ENCODE measurements around the gene EML5. TPM values are rescaled to one million over a fixed set of nuclear protein-coding genes. Genes with fewer than 3 reads are reported as not detected.

The EML5 gene
- total and polyA plus RNA-seq, 2 donors (not counting 3 experiments of a cell fraction or from before 2014, with no cell fraction given): not detected

GRCh38 chr14:88628462-88628861, 164.3 kb downstream of the EML5 start:
- Histone ChIP-seq H4K20me1 (replicated peaks; ENCODE audit: control insufficient read depth, extremely low read depth, insufficient read depth, low read length) (no peaks in the 10 kb centered on the region), H3K9me3 (replicated peaks; ENCODE audit: control insufficient read depth, insufficient read depth, low read length) (no peaks in the 10 kb centered on the region), H3K9ac (replicated peaks; ENCODE audit: extremely low read depth, insufficient read depth, low read length) (no peak overlapping the region), H3K27me3 (ENCODE audit: control insufficient read depth in 2 of 2, insufficient read depth in 2 of 2, low read length in 2 of 2) (no peaks in the 10 kb centered on the region), H3K4me2 (ENCODE audit: insufficient read depth, low read length) (no peak overlapping the region), H3K36me3 (ENCODE audit: control insufficient read depth in 2 of 2, extremely low read depth in 1 of 2, insufficient read depth in 2 of 2, low read length in 2 of 2) (no peaks in the 10 kb centered on the region), H3K27ac (ENCODE audit: insufficient read depth, low read depth, low read length) (no peak overlapping the region), H3K4me1 (ENCODE audit: control insufficient read depth, extremely low read depth, insufficient read depth, low read length) (no peaks in the 10 kb centered on the region), H2AFZ (ENCODE audit: low read depth, low read length) (no peak overlapping the region), H3K9me1 (replicated peaks; ENCODE audit: control insufficient read depth, extremely low read depth, insufficient read depth, low read length) (no peaks in the 10 kb centered on the region), H3K79me2 (ENCODE audit: control insufficient read depth, insufficient read depth, low read length) (no peaks in the 10 kb centered on the region), H3K4me3 (replicated peaks in 1 of 3; ENCODE audit: insufficient read depth in 1 of 3, low read depth in 1 of 3, low read length in 3 of 3) (no peak overlapping the region)
- TF ChIP-seq JUN (IDR thresholded peaks at IDR 0.05; ENCODE audit: borderline replicate concordance, insufficient read depth, insufficient read length, low read depth) (no peak), POLR2A (IDR thresholded peaks at IDR 0.05; ENCODE audit: low read depth, low read length) (no peak), POLR2AphosphoS5 (IDR thresholded peaks at IDR 0.05; ENCODE audit: insufficient read depth, low read depth, low read length) (no peak), MYC (IDR thresholded peaks at IDR 0.05; ENCODE audit: low read depth, low read length) (no peak), GATA2 (IDR thresholded peaks at IDR 0.05; ENCODE audit: insufficient read depth, insufficient read length, low read depth, low read length) (no peak), MAX (IDR thresholded peaks at IDR 0.05; ENCODE audit: insufficient read depth, insufficient read length) (no peak)
- DNase-seq (ENCODE audit: low read depth, low spot score): no peak
- dilution Hi-C loops (cut with MboI; ENCODE audit: extremely low pct_ligation_motif_present, low sequenced_read_pairs) (no loop called here), intact Hi-C loops (cut with micrococcal nuclease) (loop anchor here (10.0 kb wide), 1 partner anchor 234 kb away; no protein-coding TSS in a partner anchor)
- CTCF ChIA-PET: interaction anchor here (1.1 to 1.8 kb wide), 4 partner anchors 12 to 17 kb away, joined by 3 to 10 read pairs (median 4); no protein-coding TSS in a partner anchor
- no TSS peak for BruUV-seq (replicated peaks)
- POLR2A ChIA-PET: no interaction called here
- FAIRE-seq: no peak

- dilution Hi-C loops (cut with MboI; ENCODE audit: extremely low pct_ligation_motif_present, low sequenced_read_pairs): no loop called here
- FAIRE-seq: no peak
- POLR2A ChIA-PET: no interaction called here
Observed at GRCh38 chr14:88628033-88628432, 164.7 kb downstream of the EML5 start.

More at GRCh38 chr14:88628033-88628432, 164.7 kb downstream of the EML5 start:
- no peaks in the 10 kb centered on the region for H3K4me1 ChIP-seq (ENCODE audit: control insufficient read depth, extremely low read depth, insufficient read depth, low read length)
- no TSS peak for BruUV-seq (replicated peaks)
- no peak for DNase-seq (ENCODE audit: low read depth, low spot score)
- H3K9ac ChIP-seq (replicated peaks; ENCODE audit: extremely low read depth, insufficient read depth, low read length): no peak overlapping the region
- no peaks in the 10 kb centered on the region for H3K9me1 ChIP-seq (replicated peaks; ENCODE audit: control insufficient read depth, extremely low read depth, insufficient read depth, low read length)
- no peak overlapping the region for H2AFZ ChIP-seq (ENCODE audit: low read depth, low read length)
- no peak overlapping the region for H3K4me2 ChIP-seq (ENCODE audit: insufficient read depth, low read length)
- no peaks in the 10 kb centered on the region for H4K20me1 ChIP-seq (replicated peaks; ENCODE audit: control insufficient read depth, extremely low read depth, insufficient read depth, low read length)
- no peak for TF ChIP-seq JUN (IDR thresholded peaks at IDR 0.05; ENCODE audit: borderline replicate concordance, insufficient read depth, insufficient read length, low read depth)
- TF ChIP-seq POLR2A (IDR thresholded peaks at IDR 0.05; ENCODE audit: low read depth, low read length): no peak
- TF ChIP-seq CTCF (IDR thresholded peaks at IDR 0.05; ENCODE audit: extremely low read depth in 1 of 2, insufficient read depth in 1 of 2, low read depth in 1 of 2, low read length in 2 of 2): no peak
- TF ChIP-seq POLR2AphosphoS5 (IDR thresholded peaks at IDR 0.05; ENCODE audit: insufficient read depth, low read depth, low read length): no peak
- TF ChIP-seq MAX (IDR thresholded peaks at IDR 0.05; ENCODE audit: insufficient read depth, insufficient read length): no peak
- TF ChIP-seq GATA2 (IDR thresholded peaks at IDR 0.05; ENCODE audit: insufficient read depth, insufficient read length, low read depth, low read length): no peak
- TF ChIP-seq MYC (IDR thresholded peaks at IDR 0.05; ENCODE audit: low read depth, low read length): no peak
- no peak for TF ChIP-seq FOS (IDR thresholded peaks at IDR 0.05; ENCODE audit: borderline replicate concordance, insufficient read depth, low read length)
- TF ChIP-seq EZH2 (IDR thresholded peaks at IDR 0.05; ENCODE audit: borderline replicate concordance, low read depth, low read length, severe bottlenecking): no peak
- no peaks in the 10 kb centered on the region for H3K36me3 ChIP-seq (ENCODE audit: control insufficient read depth in 2 of 2, extremely low read depth in 1 of 2, insufficient read depth in 2 of 2, low read length in 2 of 2)
- no peak overlapping the region for H3K4me3 ChIP-seq (replicated peaks in 1 of 3; ENCODE audit: insufficient read depth in 1 of 3, low read depth in 1 of 3, low read length in 3 of 3)
- H3K79me2 ChIP-seq (ENCODE audit: control insufficient read depth, insufficient read depth, low read length): no peaks in the 10 kb centered on the region
- CTCF ChIA-PET: interaction anchor here (0.9 to 1.8 kb wide), 5 partner anchors 12 to 38 kb away, joined by 3 to 10 read pairs (median 4); no protein-coding TSS in a partner anchor
- no peaks in the 10 kb centered on the region for H3K9me3 ChIP-seq (replicated peaks; ENCODE audit: control insufficient read depth, insufficient read depth, low read length)
- intact Hi-C loops (cut with micrococcal nuclease): loop anchor here (10.0 kb wide), 1 partner anchor 233 kb away; no protein-coding TSS in a partner anchor
- H3K27me3 ChIP-seq (ENCODE audit: control insufficient read depth in 2 of 2, insufficient read depth in 2 of 2, low read length in 2 of 2): no peaks in the 10 kb centered on the region
- H3K27ac ChIP-seq (ENCODE audit: insufficient read depth, low read depth, low read length): no peak overlapping the region

Measured in endothelial cell of umbilical vein (primary cell).